Mesendoderm (in vitro differentiated cells): ENCODE measurements around the gene GRIPAP1. TPM values are rescaled to one million over a fixed set of nuclear protein-coding genes. Genes with fewer than 3 reads are reported as not detected.

Source experiments
- DNase-seq: peaks from one replicate; pipeline ENCODE4 v3.0.0; 2013
- H2AK5ac ChIP-seq: 2 replicates; pipeline ENCODE4 v1.6.1; 2013; ENCODE audit warnings: low read length, inconsistent platforms
- H2BK120ac ChIP-seq: 2 replicates; pipeline ENCODE4 v1.6.1; 2013; ENCODE audit warnings: low read depth, mild to moderate bottlenecking, low read length, moderate library complexity, mixed read lengths
- H2BK15ac ChIP-seq: replicated peaks from 2 replicates; pipeline ENCODE4 v1.6.1; 2013; ENCODE audit warnings: low read depth, mild to moderate bottlenecking, moderate library complexity
- H2BK5ac ChIP-seq: 2 replicates; pipeline ENCODE4 v1.6.1; 2013; ENCODE audit warnings: low read length, inconsistent platforms
- H3K18ac ChIP-seq: 2 replicates; pipeline ENCODE4 v1.6.1; 2013; ENCODE audit warnings: mild to moderate bottlenecking, low read length, mixed read lengths
- H3K23ac ChIP-seq: one replicate; pipeline ENCODE4 v1.6.1; 2013; ENCODE audit warnings: low read length
- H3K27ac ChIP-seq: 2 replicates; pipeline ENCODE4 v1.5.1; 2013; ENCODE audit warnings: low read depth, mild to moderate bottlenecking, inconsistent platforms, low read length, moderate library complexity
- H3K27me3 ChIP-seq: 2 replicates; pipeline ENCODE4 v1.6.1; 2013; ENCODE audit warnings: low read length, control low read depth, mild to moderate bottlenecking, inconsistent platforms; ENCODE audit not compliant: insufficient read depth, poor library complexity
- H3K36me3 ChIP-seq: 2 replicates; pipeline ENCODE4 v1.6.1; 2013; ENCODE audit warnings: low read length, inconsistent platforms; ENCODE audit not compliant: control insufficient read depth, insufficient read depth
- H3K4ac ChIP-seq: one replicate; pipeline ENCODE4 v1.6.1; 2013; ENCODE audit warnings: low read depth, mild to moderate bottlenecking, low read length, moderate library complexity
- H3K4me1 ChIP-seq: 2 replicates; pipeline ENCODE4 v1.6.1; 2013; ENCODE audit warnings: low read depth, low read length, inconsistent platforms; ENCODE audit not compliant: control insufficient read depth
- H3K4me2 ChIP-seq: 2 replicates; pipeline ENCODE4 v1.6.1; 2013; ENCODE audit warnings: low read length
- H3K4me3 ChIP-seq: 2 replicates; pipeline ENCODE4 v1.5.1; 2013; ENCODE audit warnings: mild to moderate bottlenecking, low read length
- H3K56ac ChIP-seq: one replicate; pipeline ENCODE4 v1.6.1; 2013; ENCODE audit warnings: low read length
- H3K79me1 ChIP-seq: 2 replicates; pipeline ENCODE4 v1.6.1; 2013; ENCODE audit warnings: low read length, inconsistent platforms
- H3K79me2 ChIP-seq: 2 replicates; pipeline ENCODE4 v1.6.1; 2013; ENCODE audit warnings: mild to moderate bottlenecking, low read length; ENCODE audit not compliant: control insufficient read depth, insufficient read depth
- H3K9ac ChIP-seq: 2 replicates; pipeline ENCODE4 v1.6.1; 2013; ENCODE audit warnings: low read length, inconsistent platforms
- H4K5ac ChIP-seq: one replicate; pipeline ENCODE4 v1.6.1; 2013; ENCODE audit warnings: low read length
- H4K8ac ChIP-seq: one replicate; pipeline ENCODE4 v1.6.1; 2013; ENCODE audit warnings: low read depth, mild to moderate bottlenecking, control low read depth, low read length, moderate library complexity
- WGBS: extraction: QIAGEN DNeasy Blood & Tissue Kit; methylation state at CpG from one replicate; pipeline ENCODE4 v1.1.7; 2013; ENCODE audit warnings: low lambda C conversion rate, missing lambda C conversion rate; ENCODE audit not compliant: insufficient coverage; ENCODE audit errors: extremely low coverage; 5-methylcytosine and 5-hydroxymethylcytosine counted together
- polyA plus RNA-seq, 2 experiments: library from polyadenylated mRNA; stranded (reverse); fragments of 200-250 nt; gene quantifications; one replicate each; pipeline ENCODE4 v1.2.3, GENCODE V29; 2013

Gene GRIPAP1
- 16.5 TPM for polyA plus RNA-seq (2013, experiment 1 of 2)
- 17.5 TPM for polyA plus RNA-seq (2013, experiment 2 of 2)

DNA sequence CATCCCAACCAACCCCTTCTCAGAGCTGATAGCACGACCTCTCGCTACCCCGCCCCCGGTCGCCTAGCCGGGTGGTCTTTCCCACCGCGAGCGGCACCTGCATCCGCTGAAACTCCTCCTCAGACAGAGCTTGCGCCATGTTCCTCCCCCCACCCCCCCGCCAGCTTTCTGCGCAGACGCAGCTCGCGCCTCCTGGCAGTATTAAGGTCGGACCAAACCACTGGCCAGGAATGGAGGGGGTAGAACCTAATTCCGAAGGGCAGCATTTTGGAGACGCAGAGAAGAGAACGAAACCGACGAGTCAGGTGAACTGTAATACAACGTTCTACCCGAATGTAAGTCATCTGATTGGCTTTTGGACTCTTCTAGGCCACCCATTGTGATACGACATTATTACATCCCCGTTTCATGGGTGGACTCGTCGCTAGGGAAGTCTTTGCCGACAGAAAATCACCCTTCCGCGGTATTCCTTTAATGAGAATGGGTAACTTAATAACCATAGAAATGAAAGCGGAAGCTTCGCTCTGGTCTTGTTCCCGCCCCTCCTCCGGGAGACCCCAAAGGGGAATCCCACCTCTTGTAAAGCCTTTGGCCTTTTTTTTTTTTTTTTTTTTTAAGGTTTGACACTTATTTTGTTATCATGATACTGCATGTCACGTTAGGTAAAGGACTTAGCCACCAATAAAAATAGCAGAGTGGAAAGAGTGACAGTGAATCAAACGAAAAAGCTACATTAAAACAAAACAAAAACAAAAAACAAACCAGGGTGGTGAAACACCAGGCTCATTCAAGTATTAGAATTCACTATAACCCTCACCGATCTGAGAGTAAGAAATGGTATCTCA lies at the start of gene GRIPAP1:
Gene GRIPAP1 (minus strand): TSS at position 174 of the 845 bp plus-strand sequence. CDS start 35 bp downstream, at position 139.
- Histone ChIP-seq H3K23ac (no peak within 1 kb of the TSS), H3K27me3 (no peaks in the 10 kb centered on the region), H2BK120ac (no peak within 1 kb of the TSS), H3K4me3 (peak within 1 kb of the TSS; percentile 73), H2BK15ac (no peak within 1 kb of the TSS), H3K56ac (peak within 1 kb of the TSS; percentile 90), H3K9ac (peak within 1 kb of the TSS; percentile 82), H3K4ac (no peak within 1 kb of the TSS), H3K4me1 (no peaks in the 10 kb centered on the region), H3K79me2 (peaks cover 2% of the 10 kb centered on the region), H3K18ac (no peak within 1 kb of the TSS), H4K8ac (no peak within 1 kb of the TSS), H3K79me1 (no peaks in the 10 kb centered on the region), H3K4me2 (peak within 1 kb of the TSS; percentile 52), H2BK5ac (no peak within 1 kb of the TSS), H4K5ac (no peak within 1 kb of the TSS), H3K27ac (no peak within 1 kb of the TSS), H3K36me3 (no peaks in the 10 kb centered on the region), H2AK5ac (no peak within 1 kb of the TSS)
- DNase-seq, result peak; percentile 95
- no CpG with 5 or more reads among the region's 38 CpGs for WGBS

DNA sequence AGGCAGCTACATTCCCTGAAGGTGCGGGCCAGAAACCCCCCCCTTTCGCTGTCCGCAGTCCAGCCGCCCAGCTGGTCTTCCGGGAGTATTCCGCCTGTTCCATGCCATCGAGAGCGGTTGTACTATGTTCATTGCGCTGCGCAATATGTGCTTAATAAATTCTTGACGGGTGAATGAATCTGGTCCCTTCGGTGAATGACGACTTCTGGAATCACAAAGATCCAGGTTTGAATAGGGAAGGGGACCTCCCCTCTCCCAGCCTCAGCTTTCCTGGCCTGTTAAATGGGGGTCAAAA lies 41.9 kb upstream of the GRIPAP1 start:
- Histone ChIP-seq H3K4me3 (no peak overlapping the region), H3K56ac (peak overlapping the region; percentile 78), H3K18ac (no peak overlapping the region), H3K4ac (no peak overlapping the region), H3K79me1 (no peaks in the 10 kb centered on the region), H3K4me1 (peaks cover 4% of the 10 kb centered on the region), H3K79me2 (peaks cover 9% of the 10 kb centered on the region), H3K4me2 (no peak overlapping the region), H4K8ac (no peak overlapping the region), H2BK120ac (no peak overlapping the region), H2AK5ac (no peak overlapping the region), H3K27ac (no peak overlapping the region), H3K9ac (peak overlapping the region; percentile 52), H2BK15ac (no peak overlapping the region), H3K27me3 (no peaks in the 10 kb centered on the region), H2BK5ac (no peak overlapping the region), H3K23ac (no peak overlapping the region), H4K5ac (no peak overlapping the region), H3K36me3 (no peaks in the 10 kb centered on the region)
- DNase-seq, result no peak
- WGBS, result no CpG with 5 or more reads among the region's 13 CpGs

GRCh38 chrX:49043220-49043986 lies 41.3 kb upstream of the GRIPAP1 start, which contains the start of gene TFE3:
Gene TFE3, minus strand, starts transcription at chrX:49043357. Its CDS starts 131 bp downstream, at chrX:49043226.
- Histone ChIP-seq H3K79me1 (no peaks in the 10 kb centered on the region), H3K36me3 (no peaks in the 10 kb centered on the region), H3K18ac (peak within 1 kb of the TSS; percentile 90), H2AK5ac (no peak within 1 kb of the TSS), H4K8ac (no peak within 1 kb of the TSS), H3K4me3 (peak within 1 kb of the TSS; percentile 58), H3K56ac (peak within 1 kb of the TSS; percentile 82), H2BK5ac (no peak within 1 kb of the TSS), H4K5ac (no peak within 1 kb of the TSS), H3K4me2 (peak within 1 kb of the TSS; percentile 70), H3K9ac (peak within 1 kb of the TSS; percentile 79), H2BK15ac (no peak within 1 kb of the TSS), H3K4me1 (peaks cover 4% of the 10 kb centered on the region), H3K27ac (peak within 1 kb of the TSS; percentile 87), H3K27me3 (no peaks in the 10 kb centered on the region), H3K79me2 (peaks cover 9% of the 10 kb centered on the region), H3K23ac (no peak within 1 kb of the TSS), H3K4ac (peak within 1 kb of the TSS; percentile 97), H2BK120ac (no peak within 1 kb of the TSS)
- WGBS, result no CpG with 5 or more reads among the region's 67 CpGs
- DNase-seq, result peak; percentile 99

GRCh38 chrX:49042581-49043219 lies 40.6 kb upstream of the GRIPAP1 start:
- H3K56ac ChIP-seq, result peak overlapping the region; percentile 82
- no peaks in the 10 kb centered on the region for H3K27me3 ChIP-seq
- H3K4me3 ChIP-seq, result peak overlapping the region; percentile 58
- H4K5ac ChIP-seq, result no peak overlapping the region
- peaks cover 9% of the 10 kb centered on the region for H3K79me2 ChIP-seq
- H2BK120ac ChIP-seq, result no peak overlapping the region
- DNase-seq, result no peak
- H3K18ac ChIP-seq, result peak overlapping the region; percentile 90
- no peak overlapping the region for H2BK15ac ChIP-seq
- H4K8ac ChIP-seq, result no peak overlapping the region
- H3K79me1 ChIP-seq, result no peaks in the 10 kb centered on the region
- H3K36me3 ChIP-seq, result peaks cover 2% of the 10 kb centered on the region
- no peak overlapping the region for H2BK5ac ChIP-seq
- peak overlapping the region; percentile 97 for H3K4ac ChIP-seq
- H3K4me2 ChIP-seq, result peak overlapping the region; percentile 70
- no peak overlapping the region for H2AK5ac ChIP-seq
- peaks cover 4% of the 10 kb centered on the region for H3K4me1 ChIP-seq
- H3K23ac ChIP-seq, result no peak overlapping the region
- H3K27ac ChIP-seq, result peak overlapping the region; percentile 87
- peak overlapping the region; percentile 79 for H3K9ac ChIP-seq
- no CpG with 5 or more reads among the region's 29 CpGs for WGBS

DNA sequence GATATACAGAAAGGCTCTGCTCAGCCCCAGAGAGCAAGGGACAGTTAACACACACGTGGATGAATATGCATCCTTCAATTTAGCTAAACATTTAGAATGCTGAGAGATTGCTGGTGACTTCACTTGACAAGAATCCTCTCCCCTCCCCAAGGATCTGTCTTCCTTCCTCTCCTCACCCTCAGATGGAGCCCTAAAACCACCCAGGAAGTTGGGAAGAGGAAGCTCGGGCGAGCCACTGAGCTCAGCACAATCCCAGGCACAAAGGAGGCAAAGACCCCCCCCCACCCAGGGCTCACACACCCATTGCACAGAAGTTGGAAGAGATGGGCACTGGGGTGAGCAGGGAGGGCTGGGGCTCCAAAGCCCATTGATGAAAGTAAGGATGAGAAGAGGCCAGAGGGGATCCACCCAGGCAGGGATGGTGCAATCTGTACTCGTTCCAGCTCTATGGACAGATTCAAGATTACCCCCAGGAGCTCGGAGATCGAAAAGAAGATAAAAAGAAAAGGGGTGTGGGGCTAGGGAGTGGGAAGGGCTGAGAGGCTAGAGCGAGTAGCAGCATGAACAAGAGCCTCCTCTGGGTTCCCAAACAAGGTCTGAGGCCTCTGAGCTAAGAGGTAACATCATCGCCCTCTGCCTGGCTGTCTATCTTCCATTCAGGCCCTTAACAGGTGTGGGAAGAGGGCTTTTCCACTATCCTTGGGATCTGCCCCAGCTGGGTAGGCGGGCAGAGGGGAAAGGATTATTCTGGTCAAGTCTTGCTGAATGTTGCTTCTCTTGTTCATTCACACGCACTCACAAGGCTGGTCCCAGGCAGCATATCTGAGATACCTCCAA lies 39.9 kb upstream of the GRIPAP1 start:
- peak overlapping the region; percentile 70 for H3K4me2 ChIP-seq
- peak overlapping the region; percentile 79 for H3K9ac ChIP-seq
- peak overlapping the region; percentile 58 for H3K4me3 ChIP-seq
- peaks cover 3% of the 10 kb centered on the region for H3K36me3 ChIP-seq
- peak overlapping the region; percentile 82 for H3K56ac ChIP-seq
- H3K79me2 ChIP-seq, result peaks cover 9% of the 10 kb centered on the region
- H2BK120ac ChIP-seq, result no peak overlapping the region
- no peaks in the 10 kb centered on the region for H3K79me1 ChIP-seq
- peak overlapping the region; percentile 82 for H3K18ac ChIP-seq
- no peak overlapping the region for H2BK15ac ChIP-seq
- peaks cover 4% of the 10 kb centered on the region for H3K4me1 ChIP-seq
- peak overlapping the region; percentile 87 for H3K27ac ChIP-seq
- WGBS, result no CpG with 5 or more reads among the region's 10 CpGs
- H4K8ac ChIP-seq, result no peak overlapping the region
- no peak overlapping the region for H3K23ac ChIP-seq
- H3K4ac ChIP-seq, result peak overlapping the region; percentile 97
- H4K5ac ChIP-seq, result no peak overlapping the region
- no peaks in the 10 kb centered on the region for H3K27me3 ChIP-seq
- no peak overlapping the region for H2BK5ac ChIP-seq
- no peak overlapping the region for H2AK5ac ChIP-seq
- DNase-seq, result peak; percentile 75
